ENCODE results near the gene IFT43.
A peak's percentile ranks its signal among the peaks of the same experiment; 100 is the strongest.

The IFT43 gene

GRCh38 chr14:76080025-76080424 is 94.5 kb downstream of the IFT43 start:
- Histone ChIP-seq H3K4me1 (ENCODE audit: control insufficient read depth, insufficient read depth, low read length) (peaks cover 18% of the 10 kb centered on the region), H3K9ac (ENCODE audit: low read depth, low read length) (no peak overlapping the region), H3K4me3 (ENCODE audit: low read depth, low read length) (no peak overlapping the region), H3K36me3 (ENCODE audit: control insufficient read depth, insufficient read depth, low read length) (no peaks in the 10 kb centered on the region), H3K27me3 (ENCODE audit: control insufficient read depth, insufficient read depth, low read length) (no peaks in the 10 kb centered on the region), H3K9me3 (ENCODE audit: control insufficient read depth, insufficient read depth, low read length) (no peaks in the 10 kb centered on the region), H3K27ac (ENCODE audit: low read depth, low read length) (no peak overlapping the region)

DNA sequence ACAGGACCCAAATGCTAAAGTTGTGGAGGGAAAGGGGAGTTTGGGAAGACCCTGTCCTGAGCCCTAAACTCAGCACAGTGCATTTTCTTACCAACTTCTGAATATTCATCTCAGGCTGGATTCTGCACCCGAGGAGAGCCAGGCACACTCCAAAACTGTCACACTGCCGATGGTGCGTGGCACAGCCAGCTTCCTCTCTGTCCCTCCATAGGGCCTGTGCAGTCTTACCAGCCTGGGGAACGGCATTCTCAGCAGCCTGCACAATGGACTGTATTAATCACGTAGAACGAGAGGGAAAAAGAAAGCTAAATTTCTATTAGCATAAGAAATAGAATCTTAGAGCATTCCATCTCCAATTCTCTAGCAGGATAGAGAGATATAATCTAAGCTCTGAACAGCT is 94.9 kb downstream of the IFT43 start:
- no peak overlapping the region for H3K9ac ChIP-seq (ENCODE audit: low read depth, low read length)
- no peak overlapping the region for H3K4me3 ChIP-seq (ENCODE audit: low read depth, low read length)
- no peaks in the 10 kb centered on the region for H3K9me3 ChIP-seq (ENCODE audit: control insufficient read depth, insufficient read depth, low read length)
- no peaks in the 10 kb centered on the region for H3K27me3 ChIP-seq (ENCODE audit: control insufficient read depth, insufficient read depth, low read length)
- no peak overlapping the region for H3K27ac ChIP-seq (ENCODE audit: low read depth, low read length)
- peaks cover 21% of the 10 kb centered on the region for H3K4me1 ChIP-seq (ENCODE audit: control insufficient read depth, insufficient read depth, low read length)
- no peaks in the 10 kb centered on the region for H3K36me3 ChIP-seq (ENCODE audit: control insufficient read depth, insufficient read depth, low read length)

- no peaks in the 10 kb centered on the region for H3K9me3 ChIP-seq (ENCODE audit: control insufficient read depth, insufficient read depth, low read length)
- no peak overlapping the region for H3K9ac ChIP-seq (ENCODE audit: low read depth, low read length)
- no peaks in the 10 kb centered on the region for H3K36me3 ChIP-seq (ENCODE audit: control insufficient read depth, insufficient read depth, low read length)
- H3K4me3 ChIP-seq (ENCODE audit: low read depth, low read length), result no peak overlapping the region
- H3K27ac ChIP-seq (ENCODE audit: low read depth, low read length), result no peak overlapping the region
- H3K4me1 ChIP-seq (ENCODE audit: control insufficient read depth, insufficient read depth, low read length), result peaks cover 21% of the 10 kb centered on the region
- no peaks in the 10 kb centered on the region for H3K27me3 ChIP-seq (ENCODE audit: control insufficient read depth, insufficient read depth, low read length)
Measured at GRCh38 chr14:76081642-76082041, 96.1 kb downstream of the IFT43 start.

DNA sequence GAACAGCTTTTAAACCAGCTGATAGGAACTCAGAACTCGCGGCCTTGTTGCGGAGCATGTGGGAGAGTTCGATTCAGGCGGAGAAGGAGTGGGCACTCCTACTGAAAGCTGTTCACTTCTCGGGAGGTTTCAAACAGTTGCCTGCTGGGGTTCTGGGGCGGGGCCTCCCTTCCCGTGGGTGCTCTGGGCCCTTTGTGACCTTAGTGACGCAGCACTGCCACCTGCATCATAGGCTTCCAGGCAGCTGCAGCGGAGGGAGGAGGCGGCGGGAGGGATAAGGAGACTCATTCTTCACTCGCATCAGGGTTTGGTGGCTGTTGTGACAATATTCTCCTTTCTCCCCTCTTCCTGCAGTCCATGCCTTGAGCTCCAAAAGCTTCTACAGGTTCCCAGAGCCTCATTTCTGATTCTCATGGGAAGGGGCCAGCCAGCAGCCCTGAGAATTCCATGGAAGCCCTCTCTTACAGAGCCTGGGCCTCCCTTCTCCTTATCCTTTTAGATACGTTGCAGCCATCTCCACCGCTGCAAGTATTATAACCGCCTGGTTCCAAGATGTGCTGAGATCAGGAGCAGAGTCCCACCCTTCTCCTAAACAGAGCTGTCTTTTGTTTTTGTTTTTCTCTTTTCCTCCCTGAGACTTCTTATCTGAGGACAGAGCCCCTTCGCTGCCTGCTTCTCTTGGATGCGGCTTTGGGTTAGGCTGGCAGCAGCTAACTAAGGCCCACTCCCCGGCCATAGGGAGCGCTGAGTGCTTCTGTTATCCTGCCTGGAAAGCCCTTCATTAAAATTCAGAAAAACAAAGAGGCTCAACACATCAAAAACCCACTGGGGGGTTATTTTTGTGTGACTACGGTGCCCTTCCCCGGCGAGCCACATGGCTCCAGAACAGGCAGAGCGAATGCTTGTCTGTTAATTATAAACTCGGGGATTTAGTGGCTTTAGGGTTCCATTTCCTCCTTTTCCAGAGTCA is 98.5 kb downstream of the IFT43 start:
- Histone ChIP-seq H3K27ac (ENCODE audit: low read depth, low read length) (peak overlapping the region; percentile 82), H3K4me3 (ENCODE audit: low read depth, low read length) (no peak overlapping the region)

GRCh38 chr14:76085358-76085757 is 99.8 kb downstream of the IFT43 start:
- H3K9ac ChIP-seq (ENCODE audit: low read depth, low read length), result no peak overlapping the region
- H3K27me3 ChIP-seq (ENCODE audit: control insufficient read depth, insufficient read depth, low read length), result no peaks in the 10 kb centered on the region
- no peak overlapping the region for H3K27ac ChIP-seq (ENCODE audit: low read depth, low read length)
- no peak overlapping the region for H3K4me3 ChIP-seq (ENCODE audit: low read depth, low read length)
- no peaks in the 10 kb centered on the region for H3K9me3 ChIP-seq (ENCODE audit: control insufficient read depth, insufficient read depth, low read length)
- no peaks in the 10 kb centered on the region for H3K36me3 ChIP-seq (ENCODE audit: control insufficient read depth, insufficient read depth, low read length)
- peaks cover 30% of the 10 kb centered on the region for H3K4me1 ChIP-seq (ENCODE audit: control insufficient read depth, insufficient read depth, low read length)

More for the DNA sequence above, 98.5 kb downstream of the IFT43 start:
- Histone ChIP-seq H3K27me3 (ENCODE audit: control insufficient read depth, insufficient read depth, low read length) (no peaks in the 10 kb centered on the region), H3K4me1 (ENCODE audit: control insufficient read depth, insufficient read depth, low read length) (peaks cover 25% of the 10 kb centered on the region), H3K9me3 (ENCODE audit: control insufficient read depth, insufficient read depth, low read length) (no peaks in the 10 kb centered on the region), H3K9ac (ENCODE audit: low read depth, low read length) (no peak overlapping the region), H3K36me3 (ENCODE audit: control insufficient read depth, insufficient read depth, low read length) (no peaks in the 10 kb centered on the region)

GRCh38 chr14:76086636-76087035 is 101.1 kb downstream of the IFT43 start:
- no peak overlapping the region for H3K27ac ChIP-seq (ENCODE audit: low read depth, low read length)
- peaks cover 30% of the 10 kb centered on the region for H3K4me1 ChIP-seq (ENCODE audit: control insufficient read depth, insufficient read depth, low read length)
- no peaks in the 10 kb centered on the region for H3K27me3 ChIP-seq (ENCODE audit: control insufficient read depth, insufficient read depth, low read length)
- H3K9me3 ChIP-seq (ENCODE audit: control insufficient read depth, insufficient read depth, low read length), result no peaks in the 10 kb centered on the region
- no peak overlapping the region for H3K4me3 ChIP-seq (ENCODE audit: low read depth, low read length)
- no peak overlapping the region for H3K9ac ChIP-seq (ENCODE audit: low read depth, low read length)
- no peaks in the 10 kb centered on the region for H3K36me3 ChIP-seq (ENCODE audit: control insufficient read depth, insufficient read depth, low read length)

DNA sequence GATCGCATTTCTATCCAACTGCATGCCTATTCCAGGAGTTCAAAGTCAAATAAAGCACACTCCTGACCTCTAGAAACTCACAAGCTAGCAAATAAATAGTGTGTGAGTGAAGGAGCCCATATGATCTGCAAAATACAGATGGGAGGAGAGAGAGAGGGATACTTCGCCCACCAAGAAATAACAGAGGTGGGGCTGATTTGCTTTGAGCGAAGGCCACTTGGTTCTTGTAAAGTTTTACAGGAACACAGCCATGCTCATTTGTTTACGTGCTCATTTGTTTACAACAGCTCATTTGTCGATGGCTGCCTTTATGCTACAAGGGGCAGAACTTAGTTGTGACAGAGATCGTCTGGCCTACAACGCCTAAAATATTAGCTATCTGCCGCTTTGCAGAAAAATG is 102.8 kb downstream of the IFT43 start:
- Histone ChIP-seq H3K27ac (ENCODE audit: low read depth, low read length) (no peak overlapping the region), H3K4me1 (ENCODE audit: control insufficient read depth, insufficient read depth, low read length) (peaks cover 29% of the 10 kb centered on the region), H3K27me3 (ENCODE audit: control insufficient read depth, insufficient read depth, low read length) (no peaks in the 10 kb centered on the region), H3K36me3 (ENCODE audit: control insufficient read depth, insufficient read depth, low read length) (no peaks in the 10 kb centered on the region), H3K9me3 (ENCODE audit: control insufficient read depth, insufficient read depth, low read length) (no peaks in the 10 kb centered on the region), H3K9ac (ENCODE audit: low read depth, low read length) (no peak overlapping the region), H3K4me3 (ENCODE audit: low read depth, low read length) (no peak overlapping the region)

DNA sequence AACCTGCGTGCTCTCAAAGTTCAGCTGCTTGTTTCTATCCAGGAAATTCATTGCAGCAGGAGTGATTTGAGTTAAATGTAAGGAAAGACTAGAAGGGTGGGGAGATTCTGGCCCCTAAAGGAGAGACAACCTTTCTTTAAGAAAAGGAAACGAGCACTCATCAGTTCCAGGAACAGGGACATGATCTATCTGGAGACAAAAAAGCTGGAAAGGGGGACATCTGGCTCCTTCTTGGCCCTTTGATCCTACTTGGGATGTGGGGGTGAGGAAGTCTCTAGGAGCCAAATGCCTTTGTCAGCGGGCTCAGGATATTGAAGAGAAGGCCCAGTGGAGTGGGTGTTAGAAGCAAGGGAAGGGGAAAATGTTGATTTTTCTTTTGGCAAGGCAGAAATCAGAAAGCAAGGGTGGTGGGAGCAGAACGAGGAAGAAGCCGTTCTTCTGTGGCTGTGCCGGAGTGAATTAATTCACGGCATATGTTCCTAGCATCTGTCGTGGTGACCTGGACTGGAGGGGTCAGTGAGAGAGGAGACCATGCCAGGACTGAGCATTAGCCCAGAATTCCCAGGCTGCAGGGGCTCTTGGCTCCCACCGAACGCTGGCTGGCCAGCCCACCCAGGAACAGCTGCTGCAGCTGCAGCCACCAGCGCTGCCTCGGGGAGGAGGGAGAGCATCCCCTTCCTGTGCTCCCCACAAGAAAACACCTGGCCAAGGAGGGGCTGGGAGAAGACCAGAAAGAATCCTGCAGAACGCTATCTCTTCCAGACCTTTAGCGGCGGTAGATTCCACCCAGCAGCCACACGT is 103.4 kb downstream of the IFT43 start:
- Histone ChIP-seq H3K4me3 (ENCODE audit: low read depth, low read length) (no peak overlapping the region), H3K9ac (ENCODE audit: low read depth, low read length) (no peak overlapping the region), H3K27ac (ENCODE audit: low read depth, low read length) (no peak overlapping the region), H3K9me3 (ENCODE audit: control insufficient read depth, insufficient read depth, low read length) (no peaks in the 10 kb centered on the region), H3K27me3 (ENCODE audit: control insufficient read depth, insufficient read depth, low read length) (no peaks in the 10 kb centered on the region), H3K36me3 (ENCODE audit: control insufficient read depth, insufficient read depth, low read length) (no peaks in the 10 kb centered on the region), H3K4me1 (ENCODE audit: control insufficient read depth, insufficient read depth, low read length) (peaks cover 23% of the 10 kb centered on the region)

- Histone ChIP-seq H3K4me3 (ENCODE audit: low read depth, low read length) (no peak overlapping the region), H3K4me1 (ENCODE audit: control insufficient read depth, insufficient read depth, low read length) (peaks cover 17% of the 10 kb centered on the region), H3K9ac (ENCODE audit: low read depth, low read length) (no peak overlapping the region), H3K9me3 (ENCODE audit: control insufficient read depth, insufficient read depth, low read length) (no peaks in the 10 kb centered on the region), H3K36me3 (ENCODE audit: control insufficient read depth, insufficient read depth, low read length) (no peaks in the 10 kb centered on the region), H3K27ac (ENCODE audit: low read depth, low read length) (no peak overlapping the region), H3K27me3 (ENCODE audit: control insufficient read depth, insufficient read depth, low read length) (no peaks in the 10 kb centered on the region)
Measured at GRCh38 chr14:76089575-76089974, 104.0 kb downstream of the IFT43 start.

- no peak overlapping the region for H3K9ac ChIP-seq (ENCODE audit: low read depth, low read length)
- H3K27ac ChIP-seq (ENCODE audit: low read depth, low read length), result no peak overlapping the region
- peaks cover 9% of the 10 kb centered on the region for H3K4me1 ChIP-seq (ENCODE audit: control insufficient read depth, insufficient read depth, low read length)
- H3K36me3 ChIP-seq (ENCODE audit: control insufficient read depth, insufficient read depth, low read length), result no peaks in the 10 kb centered on the region
- H3K9me3 ChIP-seq (ENCODE audit: control insufficient read depth, insufficient read depth, low read length), result no peaks in the 10 kb centered on the region
- no peak overlapping the region for H3K4me3 ChIP-seq (ENCODE audit: low read depth, low read length)
- no peaks in the 10 kb centered on the region for H3K27me3 ChIP-seq (ENCODE audit: control insufficient read depth, insufficient read depth, low read length)
Measured at GRCh38 chr14:76090616-76091391, 105.2 kb downstream of the IFT43 start.
